ENCODE results near the gene ARHGAP26.

- TF ChIP-seq CTCF (IDR thresholded peaks at IDR 0.05; ENCODE audit: extremely low read depth in 1 of 2, insufficient read depth in 1 of 2, low read depth in 1 of 2, low read length in 2 of 2) (no peak), POLR2A (IDR thresholded peaks at IDR 0.05; ENCODE audit: low read depth, low read length) (no peak), EZH2 (IDR thresholded peaks at IDR 0.05; ENCODE audit: borderline replicate concordance, low read depth, low read length, severe bottlenecking) (no peak)
Observed at GRCh38 chr5:143052967-143053682, 282.9 kb downstream of the ARHGAP26 start.
